Measurements from ENCODE around the gene ATP9B.
"Not testable (repeated sequence)": the region's sequence is repeated elsewhere in the genome, so short reads cannot be mapped to it uniquely, and the experiment has no call there.

ATP9B gene

DNA sequence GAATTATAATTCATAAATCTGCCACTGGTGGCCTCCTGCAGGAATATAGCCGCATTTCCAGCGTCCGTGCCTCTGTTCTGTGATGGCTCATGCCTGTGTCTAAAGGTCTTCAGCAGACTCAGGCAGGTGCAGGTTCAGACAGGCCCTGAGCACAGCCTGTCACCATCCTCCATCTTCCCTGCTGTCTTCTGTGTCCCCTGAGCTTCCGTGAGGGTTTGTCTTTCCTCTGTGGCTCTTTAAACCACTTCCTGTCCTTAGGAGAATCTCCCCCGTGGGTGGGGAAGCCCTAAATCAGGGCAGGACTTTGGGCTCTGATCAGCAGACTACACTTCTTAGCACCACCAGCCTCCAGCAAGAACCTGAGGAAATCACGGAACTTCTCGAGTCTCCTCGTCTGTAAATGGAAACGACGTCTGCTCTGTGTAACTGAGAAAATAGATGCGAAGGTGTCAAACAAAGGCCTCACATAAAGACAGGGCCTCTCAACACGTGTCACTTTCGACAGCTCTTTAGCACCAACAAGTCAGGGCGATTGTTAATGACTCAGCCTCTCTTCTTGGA is 302.4 kb downstream of the ATP9B start:
- DNase-seq = no peak

DNA sequence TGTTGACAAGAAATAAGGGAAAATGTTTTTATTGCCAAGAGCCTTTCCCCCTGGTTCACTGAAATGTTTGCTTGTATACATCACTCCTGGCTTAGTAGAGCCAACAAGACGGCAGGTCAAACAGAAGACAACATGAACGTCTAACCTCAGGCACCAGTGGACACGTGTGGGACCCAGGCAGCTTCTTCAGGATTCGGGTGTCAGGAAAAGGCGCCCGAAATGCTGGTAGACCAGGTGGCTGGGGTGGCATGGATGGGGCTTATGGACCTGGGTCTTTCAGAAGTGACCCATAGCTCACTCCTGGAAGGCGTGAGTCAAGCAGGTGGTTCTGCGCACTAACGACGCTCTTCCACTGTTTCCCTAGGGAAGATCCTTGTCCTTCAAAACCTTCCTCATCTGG is 303.3 kb downstream of the ATP9B start:
- no peak for DNase-seq

DNA sequence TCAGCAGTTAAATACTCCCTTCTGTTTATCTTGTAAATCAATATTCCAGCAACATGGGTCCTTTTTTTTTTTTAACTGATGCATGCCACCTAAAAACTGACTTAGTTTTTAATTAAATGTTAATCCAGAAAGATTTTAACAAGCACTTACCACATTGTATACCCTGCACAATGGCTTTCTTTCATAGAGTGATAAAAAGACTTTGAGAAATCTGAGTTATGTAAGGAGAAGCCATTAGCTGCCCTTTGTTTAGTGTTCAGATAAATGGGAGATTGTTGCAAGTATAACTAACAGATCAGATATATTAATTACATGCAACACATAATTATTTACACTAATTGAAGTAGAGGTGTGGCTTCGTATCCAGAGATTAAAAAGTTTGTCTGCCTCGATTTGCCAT is 303.8 kb downstream of the ATP9B start:
- DNase-seq = no peak

DNA sequence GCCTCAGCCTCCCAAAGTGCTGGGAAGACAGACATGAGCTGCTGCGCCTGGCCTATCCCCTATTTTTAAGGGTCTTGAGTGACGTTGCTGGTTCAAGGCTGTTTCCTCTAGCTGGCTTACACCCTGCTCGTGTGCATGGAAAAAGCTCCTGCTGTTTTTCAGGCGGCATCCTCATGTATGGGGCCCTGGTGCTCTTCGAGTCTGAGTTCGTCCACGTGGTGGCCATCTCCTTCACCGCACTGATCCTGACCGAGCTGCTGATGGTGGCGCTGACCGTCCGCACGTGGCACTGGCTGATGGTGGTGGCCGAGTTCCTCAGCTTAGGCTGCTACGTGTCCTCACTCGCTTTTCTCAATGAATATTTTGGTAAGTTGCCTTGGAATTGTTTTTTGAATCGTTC is 304.5 kb downstream of the ATP9B start:
- no peak for DNase-seq

DNA sequence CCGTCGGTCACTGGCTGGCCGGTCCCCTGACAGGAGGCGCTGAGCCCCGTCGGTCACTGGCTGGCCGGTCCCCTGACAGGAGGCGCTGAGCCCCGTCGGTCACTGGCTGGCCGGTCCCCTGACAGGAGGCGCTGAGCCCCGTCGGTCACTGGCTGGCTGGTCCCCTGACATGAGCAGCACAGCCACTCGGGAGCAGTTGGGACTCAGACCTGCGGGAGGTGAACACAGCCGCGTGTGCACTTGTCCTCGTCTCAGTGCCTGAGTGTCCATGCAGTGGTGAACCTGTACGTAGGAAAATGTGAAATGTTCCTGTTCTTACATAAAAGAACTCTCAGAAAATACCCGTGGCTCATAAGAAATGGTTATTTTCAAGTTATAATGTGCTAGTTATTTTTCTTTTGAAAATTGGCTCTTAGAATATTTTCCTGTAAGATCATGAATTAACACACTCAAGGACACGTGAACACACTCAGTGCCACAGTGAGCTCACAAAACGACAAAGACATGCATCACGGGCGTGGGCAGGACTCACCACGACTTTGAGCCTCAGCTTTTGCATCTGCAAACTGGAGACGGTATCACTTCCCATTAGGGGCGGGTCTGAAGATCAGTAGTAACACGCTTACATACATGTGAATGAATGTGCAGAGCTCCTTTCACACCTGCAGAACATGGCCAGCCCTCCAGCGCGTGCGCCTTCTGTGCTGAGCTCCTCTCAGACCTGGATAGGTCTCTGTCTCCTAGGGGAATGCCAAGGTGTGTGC is 305.4 kb downstream of the ATP9B start:
- no peak for DNase-seq

DNA sequence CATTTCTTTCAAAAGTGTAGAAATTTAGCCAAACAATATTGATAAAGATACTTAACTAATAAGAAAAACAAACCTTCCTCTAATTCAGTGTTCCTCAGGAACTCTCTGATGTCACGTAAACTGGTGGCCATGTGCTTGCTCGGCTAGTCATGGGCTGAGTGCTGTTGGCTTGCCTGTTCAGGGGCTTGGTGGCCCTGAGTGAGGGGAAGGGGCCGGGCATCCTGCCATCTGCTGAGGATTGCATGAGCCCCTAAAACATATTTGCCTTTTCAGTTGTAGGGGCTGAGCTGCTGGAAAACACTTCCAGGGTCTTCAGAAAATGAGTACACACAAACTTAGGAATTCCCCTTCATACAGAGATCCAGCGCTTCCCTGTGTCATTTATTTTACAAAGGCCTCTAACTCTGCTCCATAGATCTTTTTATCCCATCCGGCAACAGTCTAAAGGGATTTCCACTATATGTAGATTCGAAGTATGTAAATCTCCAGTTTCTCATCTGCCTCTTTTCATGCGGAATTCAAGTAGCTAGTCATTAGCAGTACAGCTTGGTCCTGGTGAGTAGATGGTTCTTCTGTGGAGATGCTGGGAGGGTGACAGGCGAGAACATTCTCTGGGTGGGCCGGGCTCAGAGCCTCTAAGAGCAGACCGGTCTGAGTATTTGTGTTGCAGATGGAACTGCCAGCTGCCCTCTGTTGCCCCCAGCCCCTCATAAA is 306.4 kb downstream of the ATP9B start:
- DNase-seq = no peak

DNA sequence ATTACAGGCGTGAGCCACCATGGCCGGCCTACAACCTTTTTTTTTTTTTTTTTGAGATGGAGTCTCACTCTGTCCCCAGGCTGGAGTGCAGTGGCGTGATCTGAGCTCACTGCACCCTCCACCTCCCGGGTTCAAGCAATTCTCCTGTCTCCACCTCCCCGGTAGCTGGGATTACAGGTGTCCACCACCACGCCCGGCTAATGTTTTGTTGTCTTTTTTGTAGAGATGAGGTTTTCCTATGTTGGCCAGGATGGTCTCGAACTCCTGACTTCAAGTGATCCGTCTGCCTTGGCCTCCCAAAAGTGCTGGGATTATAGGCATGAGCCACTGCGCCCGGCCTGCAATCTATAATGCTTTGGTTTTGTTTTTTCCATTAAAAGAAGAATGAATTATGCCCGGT is 307.5 kb downstream of the ATP9B start:
- DNase-seq = not testable (repeated sequence)

DNA sequence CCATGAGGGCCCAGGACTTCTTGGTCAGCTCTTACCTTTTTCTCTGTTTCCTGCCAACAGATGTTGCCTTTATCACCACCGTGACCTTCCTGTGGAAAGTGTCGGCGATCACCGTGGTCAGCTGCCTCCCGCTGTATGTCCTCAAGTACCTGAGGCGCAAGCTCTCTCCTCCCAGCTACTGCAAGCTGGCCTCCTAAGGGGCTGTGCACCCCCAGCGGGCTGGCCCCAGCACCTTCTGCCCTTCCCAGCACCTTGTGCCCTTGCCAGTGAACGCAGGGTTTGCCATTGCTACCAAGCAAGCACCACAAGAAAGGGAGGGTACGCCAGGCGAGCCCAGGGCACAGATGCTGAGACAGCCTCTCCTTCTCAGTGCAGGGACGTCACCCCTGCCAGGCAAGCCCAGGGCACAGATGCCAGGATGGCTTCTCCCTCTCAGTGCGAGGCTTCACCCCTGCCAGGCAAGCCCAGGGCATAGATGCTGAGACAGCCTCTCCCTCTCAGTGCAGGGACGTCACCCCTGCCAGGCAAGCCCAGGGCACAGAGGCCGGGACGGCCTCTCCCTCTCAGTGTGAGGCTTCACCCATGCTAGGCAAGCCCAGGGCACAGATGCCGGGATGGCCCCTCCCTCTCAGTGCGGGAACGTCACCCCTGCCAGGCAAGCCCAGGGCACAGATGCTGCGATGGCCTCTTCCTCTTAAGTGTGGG is 308.1 kb downstream of the ATP9B start:
- DNase-seq = no peak

DNA sequence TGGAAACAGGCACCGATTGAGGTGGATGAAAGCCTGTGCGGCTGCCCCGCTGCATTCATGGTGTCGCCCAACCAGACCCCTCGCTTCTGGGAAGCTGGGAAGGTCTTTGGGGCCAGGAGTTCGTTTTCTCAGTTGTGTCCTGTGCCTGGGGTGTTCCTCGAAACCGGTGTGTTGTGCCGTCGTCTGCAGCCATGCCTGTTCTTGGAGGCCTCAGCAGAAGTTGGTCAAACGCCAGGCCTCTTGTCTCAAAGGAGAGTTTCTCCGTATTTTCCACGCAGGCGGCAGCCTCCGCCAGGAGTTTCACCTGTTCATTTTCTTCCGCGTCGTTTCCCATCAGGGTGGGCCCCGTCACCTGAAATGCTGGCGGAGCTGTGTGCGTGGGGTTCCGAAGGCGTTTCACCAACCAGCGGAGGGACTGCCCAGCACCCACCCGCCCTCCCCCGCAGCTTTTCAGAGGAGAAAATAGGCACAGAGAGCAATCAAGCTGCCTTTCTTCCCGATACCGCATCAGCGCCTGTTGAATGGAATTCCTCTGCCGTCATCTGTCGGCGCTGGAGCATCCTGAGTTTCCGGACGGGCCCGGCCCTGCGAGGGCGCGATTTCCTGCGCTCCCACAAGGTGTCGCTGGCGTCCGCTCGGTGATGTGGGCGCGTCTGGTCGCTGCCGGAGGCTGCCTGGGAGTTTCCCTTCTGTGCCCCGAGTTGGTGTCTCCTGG is 309.5 kb downstream of the ATP9B start:
- peak; percentile 91 for DNase-seq

DNA sequence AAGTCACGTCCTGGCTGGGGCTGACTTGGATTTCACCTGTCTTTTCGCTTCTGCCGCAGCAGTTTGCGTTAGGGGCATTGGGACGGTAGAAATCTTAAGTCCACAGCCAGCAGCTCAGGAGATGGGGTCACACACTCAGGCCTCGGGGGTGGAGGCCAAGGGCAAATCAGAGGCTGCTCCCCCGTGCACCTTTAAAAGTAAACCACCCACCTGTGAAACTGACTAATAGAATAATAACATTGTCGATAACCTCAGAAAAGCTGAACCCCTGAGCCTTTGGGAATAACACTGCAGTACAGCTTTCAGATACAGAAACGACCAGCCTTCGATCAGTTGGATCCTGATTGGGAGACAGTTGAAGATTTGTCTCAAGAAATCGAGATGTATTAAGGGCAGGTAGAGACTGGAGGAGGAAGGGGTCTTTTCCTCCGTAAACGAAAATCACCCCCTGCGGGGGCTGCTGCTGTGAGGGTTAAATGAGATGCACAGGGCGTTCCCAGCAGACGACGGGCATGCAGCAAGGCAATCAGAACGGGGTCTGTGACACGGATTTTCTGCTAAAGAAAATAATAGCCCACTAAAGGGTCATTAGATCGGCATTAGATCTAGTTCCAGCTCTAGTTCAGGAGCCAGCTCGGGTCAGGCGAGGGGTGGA is 310.2 kb downstream of the ATP9B start:
- no peak for DNase-seq

DNA sequence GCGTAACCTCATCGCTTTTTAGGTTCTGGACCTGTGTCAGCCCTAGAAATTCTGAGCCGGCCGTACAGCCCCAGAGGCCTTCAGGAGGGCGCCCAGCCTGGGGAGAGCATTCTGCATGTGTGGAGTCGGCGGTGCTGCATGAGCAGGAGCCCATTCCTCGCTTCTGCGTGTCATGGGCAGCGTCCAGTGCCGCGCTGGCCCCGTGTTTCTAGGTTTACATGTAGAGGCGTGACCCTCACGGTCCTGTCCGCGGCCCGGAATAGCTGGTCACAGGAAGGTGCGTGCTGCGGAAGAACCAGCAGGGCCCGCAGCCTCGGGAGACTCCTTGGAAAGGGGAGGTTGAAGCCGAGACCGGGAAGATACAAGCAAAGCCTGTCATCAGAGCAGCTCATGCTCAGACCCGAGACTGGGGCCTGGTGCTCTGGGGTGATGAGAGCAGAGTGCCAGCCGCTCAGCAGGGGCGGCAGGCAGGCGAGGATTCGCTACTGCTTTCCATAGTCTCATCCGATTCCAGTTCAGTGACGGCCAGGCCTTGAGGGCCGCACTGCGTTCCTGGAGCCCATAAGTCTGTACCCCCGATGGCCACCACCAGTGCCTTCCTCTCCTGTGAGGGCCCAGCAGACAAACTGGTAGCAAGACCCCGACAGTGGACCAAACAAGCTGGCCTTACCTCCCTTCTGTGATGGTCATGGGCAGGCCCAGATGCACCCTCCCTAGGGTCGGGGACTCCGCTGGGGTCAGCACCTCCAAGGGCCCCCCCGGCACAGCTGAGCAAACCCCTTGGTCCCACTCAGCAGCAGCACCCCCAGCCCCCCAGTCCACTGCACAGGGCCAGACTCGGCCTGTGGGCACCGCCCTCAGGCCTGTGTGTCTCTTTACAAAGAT is 311.0 kb downstream of the ATP9B start:
- DNase-seq = no peak

DNA sequence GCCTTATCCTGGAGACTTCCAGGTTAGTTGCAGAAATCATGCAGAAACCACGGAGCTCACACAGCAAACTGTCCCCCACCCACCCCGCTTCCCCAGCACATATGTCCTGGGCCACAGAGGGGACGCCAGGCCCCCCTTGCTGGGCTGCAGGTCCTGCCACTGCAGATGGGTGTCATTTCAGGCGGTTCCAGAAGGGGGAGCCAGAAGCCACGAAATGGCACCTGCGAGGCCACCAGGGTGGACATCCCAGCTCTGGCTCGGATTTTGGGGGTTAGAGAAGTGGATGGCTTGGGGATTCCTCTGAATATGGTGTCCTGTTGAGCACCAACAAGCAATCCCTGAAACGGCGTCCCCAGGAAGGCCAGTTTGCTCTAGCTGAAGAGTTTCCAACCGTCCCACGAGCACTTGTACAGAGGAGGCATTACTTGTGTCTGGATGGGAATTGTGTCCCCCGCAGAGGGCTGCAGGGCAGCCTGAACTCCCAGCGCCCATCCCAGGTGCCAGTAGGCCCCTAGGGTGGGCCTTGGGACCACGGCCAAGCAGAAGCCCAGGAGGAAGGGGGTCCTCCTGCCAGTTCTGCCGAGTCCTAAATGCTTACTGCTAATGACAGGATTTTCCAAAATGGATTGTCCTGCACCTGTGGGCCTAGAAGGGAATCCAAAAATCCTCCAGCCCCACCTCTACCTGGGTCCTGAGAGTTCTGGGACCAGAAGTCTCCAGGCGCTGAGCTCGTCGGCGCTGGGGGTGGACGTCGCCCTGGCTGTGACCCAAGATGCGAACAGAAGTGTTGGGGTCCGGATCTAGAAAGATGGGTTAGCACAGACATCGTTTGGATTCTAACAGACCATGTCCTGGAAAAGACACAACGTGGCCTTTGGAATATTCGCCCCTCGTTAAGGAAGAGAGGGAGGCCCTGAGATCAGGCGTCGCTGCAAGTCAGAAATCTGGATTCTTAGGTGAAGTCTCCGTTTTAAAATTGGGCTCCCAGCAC is 311.9 kb downstream of the ATP9B start:
- peak; percentile 82 for DNase-seq

DNA sequence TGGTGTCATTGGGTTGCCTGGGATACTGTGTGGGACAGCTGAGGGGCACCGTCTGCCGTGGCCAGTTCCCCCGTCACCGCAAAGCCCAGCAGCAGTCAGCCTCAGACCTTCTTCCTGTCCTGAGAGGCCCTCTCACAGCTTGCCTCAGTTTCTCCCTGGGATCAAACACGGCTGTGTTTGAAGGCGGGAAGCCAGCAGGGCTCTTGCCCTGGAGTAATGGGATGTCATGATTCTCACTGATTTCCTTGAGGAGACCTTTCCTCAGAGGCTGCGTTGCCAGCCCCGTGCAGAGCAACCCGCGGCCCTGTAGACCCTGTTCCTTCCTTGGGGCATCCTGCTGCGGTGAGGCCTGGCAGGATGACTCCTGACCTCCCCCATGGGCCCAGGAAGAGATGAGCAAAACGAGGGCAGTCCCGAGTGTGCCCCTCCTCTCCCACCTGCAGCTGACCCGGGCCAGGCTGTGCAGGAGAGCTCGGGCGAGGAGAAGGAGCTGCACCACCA is 312.7 kb downstream of the ATP9B start:
- DNase-seq = no peak

DNA sequence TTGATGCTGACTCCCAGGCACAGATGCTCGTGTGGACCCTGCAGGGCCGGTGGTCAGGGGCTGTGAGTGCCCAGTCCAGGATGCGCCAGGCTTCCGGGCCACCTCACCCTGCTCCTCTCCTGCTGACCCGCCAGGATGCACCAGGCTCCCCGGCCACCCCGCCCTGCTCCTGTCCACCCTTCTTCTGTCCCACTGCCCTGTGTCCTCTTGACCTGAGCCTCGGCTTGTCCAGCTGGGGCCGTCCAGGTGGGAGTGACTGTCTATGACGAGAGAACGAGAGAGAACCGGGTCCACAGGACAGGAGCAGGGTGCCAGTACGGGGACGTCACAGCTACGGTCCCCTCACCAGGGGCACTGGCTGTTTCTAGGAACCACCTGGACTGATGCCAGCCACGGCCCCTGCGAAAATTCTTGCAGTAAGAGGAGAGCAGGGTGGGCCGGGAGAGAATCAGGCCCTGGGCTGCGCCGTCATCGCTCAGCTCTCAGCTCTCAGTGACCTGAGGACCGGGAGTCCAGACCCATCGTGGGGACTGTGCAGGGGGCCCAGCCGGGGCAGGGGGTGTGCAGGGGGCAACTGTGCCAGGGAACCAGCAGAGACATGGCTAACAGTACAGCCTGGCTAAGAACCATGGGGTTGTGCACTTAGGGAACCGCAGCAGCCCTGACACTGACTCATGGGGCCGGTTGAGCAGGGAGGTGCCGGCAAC is 313.6 kb downstream of the ATP9B start:
- DNase-seq = peak; percentile 19

DNA sequence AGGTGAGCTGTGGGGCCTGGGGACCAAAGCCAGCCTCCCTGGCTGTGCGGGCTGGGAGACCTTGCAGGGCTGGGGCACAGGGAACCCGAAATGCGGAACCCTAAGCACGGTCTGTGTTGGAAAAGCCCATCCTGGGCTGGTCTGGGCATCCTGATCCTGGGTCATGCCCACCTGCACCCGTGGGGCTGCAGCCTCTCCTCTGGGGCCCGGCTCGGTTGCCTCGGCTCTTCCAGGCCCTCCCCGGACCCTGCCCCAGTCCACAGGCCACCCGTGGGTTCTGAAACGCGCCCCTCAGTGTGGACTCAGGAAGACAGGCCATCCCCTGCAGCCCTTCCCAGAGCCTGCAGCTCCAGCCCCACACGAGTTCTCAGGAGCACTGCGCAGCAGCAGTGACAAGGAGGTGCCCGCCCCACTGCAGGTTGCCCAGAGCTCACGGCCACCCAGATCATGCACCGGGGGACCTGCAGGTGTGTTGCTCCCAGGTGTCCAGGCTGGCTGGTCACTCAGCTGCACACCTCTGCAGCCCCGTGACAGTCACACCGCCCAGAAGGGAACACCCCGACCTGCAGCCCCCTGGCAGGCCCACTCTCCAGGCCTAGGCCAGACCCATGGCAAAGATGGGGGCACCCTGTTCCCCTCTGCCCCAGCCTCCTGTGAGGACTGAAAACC is 314.3 kb downstream of the ATP9B start:
- DNase-seq = no peak

DNA sequence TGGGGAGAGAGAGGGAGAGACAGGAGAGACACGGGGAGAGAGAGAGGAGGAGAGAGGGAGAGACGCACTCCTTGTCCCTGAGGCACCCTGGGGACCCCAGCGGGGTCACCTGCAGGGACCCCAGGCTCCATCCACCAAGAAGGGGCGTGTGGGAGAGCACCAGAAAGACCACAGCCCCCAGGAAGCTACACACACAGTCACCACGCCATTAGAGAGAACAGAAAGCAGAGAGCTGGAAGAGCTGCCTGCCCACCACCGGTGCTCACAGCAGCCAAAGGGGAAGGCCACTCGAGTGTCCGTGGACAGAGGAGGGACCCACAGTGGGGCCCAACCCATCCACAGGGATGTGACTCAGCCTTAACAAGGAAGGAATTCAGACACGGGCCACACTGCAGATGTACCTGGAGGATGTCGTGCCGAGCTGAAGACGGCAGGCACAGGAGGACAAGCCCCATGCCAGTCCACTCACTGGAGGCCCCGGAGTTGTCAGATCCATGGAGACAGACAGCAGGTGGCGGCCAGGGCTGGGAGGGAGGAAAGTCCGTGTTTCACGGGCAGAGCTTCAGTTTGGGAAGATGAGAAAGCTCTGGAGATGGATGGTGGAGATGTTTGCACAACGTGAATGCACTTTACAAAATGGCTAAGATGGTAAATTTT is 315.1 kb downstream of the ATP9B start:
- peak; percentile 33 for DNase-seq

DNA sequence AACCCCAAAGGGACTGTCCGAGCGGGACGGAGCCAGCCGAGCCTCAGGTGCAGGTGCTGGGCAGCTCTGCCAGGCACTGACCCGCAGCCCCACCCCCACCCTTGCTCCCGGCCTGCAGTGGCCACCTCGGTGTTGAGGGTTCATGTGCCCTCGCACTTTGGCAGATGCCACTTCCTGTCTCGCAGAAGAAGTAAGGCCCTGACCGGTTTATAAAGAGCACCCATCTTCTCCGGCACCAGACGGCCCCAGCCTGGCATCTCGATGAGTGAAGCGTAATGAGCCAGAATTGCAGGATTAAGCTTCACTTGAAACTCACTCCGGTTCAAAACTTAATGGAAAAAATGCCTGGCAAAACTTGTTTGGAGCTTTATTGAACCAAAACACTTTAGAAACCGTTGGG is 315.6 kb downstream of the ATP9B start:
- peak; percentile 27 for DNase-seq

DNA sequence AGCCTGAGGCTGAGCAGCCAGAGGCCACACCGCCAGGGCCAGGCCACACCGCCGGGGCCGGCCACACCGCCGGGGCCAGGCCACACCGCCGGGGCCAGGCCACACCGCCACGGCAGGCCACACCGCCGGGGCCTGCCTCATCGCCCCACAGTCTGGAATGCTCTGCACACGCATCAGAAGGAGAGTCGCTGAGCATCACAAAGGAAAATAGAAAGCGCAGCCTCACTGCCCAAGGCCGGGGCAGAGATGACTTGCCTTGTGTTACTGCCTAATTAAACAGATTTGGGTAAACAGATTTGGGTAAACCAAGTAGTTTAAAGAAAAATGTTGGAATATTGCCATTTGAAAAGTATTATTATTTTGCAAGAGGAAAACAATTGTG is 316.1 kb downstream of the ATP9B start:
- no peak for DNase-seq

Data from right hindlimb (tissue), 1 donor.